Neuron (in vitro differentiated cells): ENCODE results near the gene CACNB2.

Experiments
- H2AFZ ChIP-seq: one replicate; pipeline ENCODE4 v1.6.1; 2013; ENCODE audit warnings: low read depth, mild to moderate bottlenecking, inconsistent platforms, low read length, moderate library complexity
- H3K27me3 ChIP-seq: one replicate; pipeline ENCODE4 v1.6.1; 2013; ENCODE audit warnings: low read length; ENCODE audit not compliant: insufficient read depth
- H3K36me3 ChIP-seq: one replicate; pipeline ENCODE4 v1.6.1; 2013; ENCODE audit warnings: low read length; ENCODE audit not compliant: insufficient read depth
- H3K4me1 ChIP-seq: one replicate; pipeline ENCODE4 v1.6.1; 2013; ENCODE audit warnings: low read length; ENCODE audit not compliant: insufficient read depth
- H3K4me3 ChIP-seq: 2 replicates; pipeline ENCODE4 v1.5.1; 2013; ENCODE audit warnings: mild to moderate bottlenecking, low read length, moderate library complexity
- H3K9me3 ChIP-seq: one replicate; pipeline ENCODE4 v1.6.1; 2013; ENCODE audit warnings: low read length

Gene CACNB2

DNA sequence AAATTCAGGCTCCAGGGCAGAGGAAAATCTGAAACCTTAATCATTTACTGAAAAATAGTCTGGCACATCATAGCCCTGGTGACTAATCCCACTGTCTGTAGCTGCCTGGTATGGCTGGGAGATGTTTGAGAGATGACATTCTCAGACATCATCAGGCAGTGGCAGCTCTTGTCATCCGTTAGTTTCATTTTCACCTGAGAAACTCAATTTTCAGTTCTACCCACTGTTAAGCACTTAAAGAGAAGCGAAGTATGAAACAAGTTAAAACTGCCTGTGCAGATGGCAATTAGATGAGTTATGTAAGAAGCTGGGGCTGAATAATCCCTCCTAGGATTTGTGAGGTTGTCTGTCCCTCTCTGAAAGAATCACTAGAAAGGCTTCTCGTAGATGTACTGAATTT lies 361.0 kb downstream of the CACNB2 start:
- no peak overlapping the region for H3K4me3 ChIP-seq

DNA sequence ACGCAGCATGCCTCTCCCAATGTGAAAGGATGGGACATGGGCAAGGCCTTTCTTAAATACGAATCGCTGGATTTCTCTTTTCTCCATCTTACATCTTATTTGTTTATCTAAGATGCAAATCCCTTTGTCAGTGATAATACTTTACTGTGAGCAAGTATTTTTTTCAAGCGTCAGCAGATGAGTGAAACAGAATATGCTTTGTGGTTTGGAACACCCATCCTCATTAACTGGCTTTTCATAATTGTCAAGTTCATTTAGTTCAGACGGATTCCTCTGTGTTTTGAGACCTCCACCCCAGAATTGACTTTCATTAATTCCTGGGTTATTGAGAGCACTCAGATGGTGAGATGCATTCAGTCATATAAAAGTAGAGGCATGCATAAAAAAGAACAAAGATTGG lies 361.4 kb downstream of the CACNB2 start:
- H3K27me3 ChIP-seq, result no peaks in the 10 kb centered on the region
- no peaks in the 10 kb centered on the region for H3K9me3 ChIP-seq
- peaks cover 4% of the 10 kb centered on the region for H3K4me1 ChIP-seq
- H2AFZ ChIP-seq, result no peak overlapping the region
- no peaks in the 10 kb centered on the region for H3K36me3 ChIP-seq
- no peak overlapping the region for H3K4me3 ChIP-seq

More for the DNA sequence above, 361.0 kb downstream of the CACNB2 start:
- Histone ChIP-seq H3K4me1 (peaks cover 4% of the 10 kb centered on the region), H3K27me3 (no peaks in the 10 kb centered on the region), H2AFZ (no peak overlapping the region), H3K9me3 (no peaks in the 10 kb centered on the region), H3K36me3 (no peaks in the 10 kb centered on the region)

DNA sequence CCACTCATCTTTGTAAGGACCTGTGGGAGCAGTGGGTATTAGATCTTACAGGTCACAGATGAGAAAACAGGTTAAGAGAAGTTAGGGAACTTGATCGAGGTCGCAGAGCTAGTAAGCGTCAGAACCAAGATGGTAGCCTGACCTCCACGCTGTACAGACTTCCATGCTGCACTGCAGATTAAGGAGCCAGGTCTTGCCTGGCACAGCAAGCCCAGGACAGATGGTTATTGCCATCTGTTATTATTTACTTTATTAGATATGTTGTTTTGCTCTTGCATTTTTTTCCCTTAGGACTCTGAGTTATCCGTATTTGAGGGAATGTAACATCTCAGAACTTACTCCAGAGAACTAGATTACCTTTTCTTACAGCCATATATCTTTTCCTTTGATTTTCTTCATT lies 363.9 kb downstream of the CACNB2 start:
- no peak overlapping the region for H2AFZ ChIP-seq
- H3K4me3 ChIP-seq, result no peak overlapping the region
- no peaks in the 10 kb centered on the region for H3K36me3 ChIP-seq
- H3K9me3 ChIP-seq, result no peaks in the 10 kb centered on the region
- no peaks in the 10 kb centered on the region for H3K4me1 ChIP-seq
- H3K27me3 ChIP-seq, result no peaks in the 10 kb centered on the region

DNA sequence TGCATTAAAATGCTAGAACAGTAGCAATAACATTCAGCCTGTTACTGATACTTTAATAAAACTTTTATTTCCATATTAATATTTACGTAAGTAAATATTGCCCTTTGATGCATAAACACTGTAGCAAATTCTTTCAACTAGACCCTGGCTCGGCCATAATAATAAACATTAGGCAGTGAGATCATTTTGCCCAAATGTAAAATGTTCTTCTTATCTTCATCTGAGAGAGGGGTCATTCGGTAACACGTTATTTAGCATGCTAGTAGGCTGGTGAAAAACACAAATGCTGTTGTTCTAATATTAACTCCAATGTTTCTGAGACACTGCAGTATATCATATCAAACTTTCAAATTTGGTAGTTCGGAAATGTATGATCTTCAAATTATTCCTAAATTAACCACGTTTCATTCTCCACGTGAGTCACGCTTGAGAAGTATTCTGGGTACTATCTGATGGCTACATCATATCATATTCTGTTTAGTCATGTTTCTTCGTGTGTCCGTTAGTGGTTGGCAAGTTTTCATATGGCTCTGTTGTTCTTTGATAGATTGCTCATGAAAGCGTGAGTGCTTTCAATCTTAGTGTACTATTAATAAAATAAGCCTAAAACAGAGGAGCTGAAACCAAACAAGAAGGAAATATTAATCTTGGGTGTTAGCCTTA lies 365.4 kb downstream of the CACNB2 start:
- no peaks in the 10 kb centered on the region for H3K36me3 ChIP-seq
- no peaks in the 10 kb centered on the region for H3K9me3 ChIP-seq
- H2AFZ ChIP-seq, result no peak overlapping the region
- H3K4me3 ChIP-seq, result no peak overlapping the region
- H3K4me1 ChIP-seq, result no peaks in the 10 kb centered on the region
- H3K27me3 ChIP-seq, result no peaks in the 10 kb centered on the region

DNA sequence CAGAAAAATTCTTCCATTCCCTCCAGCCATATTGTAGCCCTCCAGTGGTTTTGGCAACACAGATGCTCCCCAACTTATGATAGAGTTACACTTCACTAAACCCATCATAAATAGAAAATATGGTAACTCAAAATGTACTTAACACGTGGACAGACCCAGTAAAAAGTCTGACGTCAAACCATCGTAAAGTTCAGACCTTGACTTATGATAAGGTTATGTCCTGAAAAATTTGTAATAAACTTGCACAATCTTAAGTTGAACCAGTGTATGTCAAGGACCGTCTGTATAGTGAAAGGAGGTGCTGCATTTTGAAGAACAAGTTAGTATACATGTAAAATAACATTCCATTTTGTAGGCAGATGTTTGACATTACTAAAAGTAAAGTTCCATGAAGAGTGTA lies 368.4 kb downstream of the CACNB2 start:
- Histone ChIP-seq H2AFZ (no peak overlapping the region), H3K9me3 (no peaks in the 10 kb centered on the region), H3K36me3 (no peaks in the 10 kb centered on the region), H3K4me3 (no peak overlapping the region), H3K27me3 (no peaks in the 10 kb centered on the region), H3K4me1 (no peaks in the 10 kb centered on the region)

DNA sequence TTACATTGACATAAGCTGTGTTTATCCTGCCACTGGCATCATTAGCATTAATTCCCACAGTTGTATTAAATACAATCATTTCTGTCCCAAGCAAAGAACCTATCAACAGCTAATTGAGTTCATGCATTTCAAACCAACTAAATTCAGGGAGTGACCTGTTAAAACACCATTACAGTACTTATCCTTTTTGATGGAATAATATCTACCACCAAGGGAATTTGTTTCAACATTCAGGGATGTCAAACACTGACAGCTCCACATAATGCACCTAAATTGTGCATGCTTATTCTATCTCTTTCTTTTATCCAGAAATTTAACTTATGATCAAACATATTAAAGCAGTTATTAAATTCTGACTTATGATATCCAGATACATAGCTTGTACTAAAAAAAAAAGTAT lies 374.3 kb downstream of the CACNB2 start:
- Histone ChIP-seq H3K36me3 (no peaks in the 10 kb centered on the region), H3K4me3 (no peak overlapping the region)

DNA sequence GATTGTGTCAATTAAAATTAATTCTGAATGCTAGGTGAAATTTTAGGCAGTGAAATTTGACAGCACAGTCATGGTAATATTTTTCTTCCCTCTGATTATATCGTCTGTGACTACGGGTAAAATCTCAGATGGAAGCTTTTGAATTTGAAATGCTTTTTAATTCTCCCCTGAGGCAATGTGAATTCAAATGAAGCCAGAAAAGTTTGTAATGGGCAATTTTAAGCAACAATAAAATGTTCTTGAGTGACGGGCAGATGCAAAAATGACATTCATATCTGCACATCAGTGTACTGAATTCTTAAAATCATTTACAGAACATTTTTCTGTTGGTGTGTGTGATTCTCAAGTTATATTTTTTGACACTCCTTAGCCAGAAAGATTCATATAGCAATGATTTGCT lies 376.6 kb downstream of the CACNB2 start:
- Histone ChIP-seq H2AFZ (no peak overlapping the region), H3K4me1 (no peaks in the 10 kb centered on the region), H3K27me3 (no peaks in the 10 kb centered on the region), H3K36me3 (no peaks in the 10 kb centered on the region), H3K9me3 (no peaks in the 10 kb centered on the region), H3K4me3 (no peak overlapping the region)

More for the DNA sequence above, 374.3 kb downstream of the CACNB2 start:
- Histone ChIP-seq H3K9me3 (no peaks in the 10 kb centered on the region), H3K4me1 (no peaks in the 10 kb centered on the region), H3K27me3 (no peaks in the 10 kb centered on the region), H2AFZ (no peak overlapping the region)

DNA sequence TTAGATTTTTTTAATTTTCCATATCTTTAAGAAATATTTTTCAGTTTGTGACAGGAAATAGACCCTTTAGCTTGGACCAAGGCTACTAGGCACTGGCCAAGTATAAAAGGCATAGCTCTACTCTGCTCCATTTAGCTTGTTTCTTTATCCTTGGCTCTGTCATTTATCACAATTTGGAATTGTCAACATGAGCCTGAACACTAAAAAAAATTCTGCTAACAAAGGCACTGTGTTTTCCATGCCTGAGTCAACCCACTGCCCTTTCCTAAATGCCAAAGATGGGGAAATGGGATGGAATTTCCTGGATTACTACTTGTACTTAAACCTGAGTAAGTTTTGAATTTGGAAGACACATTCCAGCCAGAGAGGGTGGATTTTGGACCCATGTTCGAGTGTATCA lies 382.8 kb downstream of the CACNB2 start:
- Histone ChIP-seq H3K36me3 (no peaks in the 10 kb centered on the region), H3K9me3 (no peaks in the 10 kb centered on the region), H3K4me1 (no peaks in the 10 kb centered on the region), H3K4me3 (no peak overlapping the region), H2AFZ (no peak overlapping the region), H3K27me3 (no peaks in the 10 kb centered on the region)

DNA sequence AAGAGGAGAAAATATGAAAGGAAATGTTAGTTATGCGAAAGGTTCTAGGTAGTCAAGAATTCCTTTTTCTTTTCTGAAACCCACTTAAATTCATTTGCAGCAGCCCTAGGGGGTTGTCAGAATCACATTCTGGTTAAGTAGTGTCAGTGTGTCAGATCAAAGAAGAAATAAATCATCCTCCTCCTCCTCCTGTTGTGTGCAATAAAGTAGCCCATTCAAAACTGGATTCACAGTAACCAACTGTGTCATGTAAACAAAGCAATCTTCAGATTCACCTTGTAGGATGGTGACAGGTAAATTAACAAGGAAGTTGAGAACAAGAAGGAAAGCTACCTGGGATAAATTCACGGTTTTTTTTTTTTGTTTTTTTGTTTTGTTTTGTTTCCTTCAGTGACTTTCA lies 383.6 kb downstream of the CACNB2 start:
- Histone ChIP-seq H3K27me3 (no peaks in the 10 kb centered on the region), H3K36me3 (no peaks in the 10 kb centered on the region), H2AFZ (no peak overlapping the region), H3K4me3 (no peak overlapping the region), H3K4me1 (no peaks in the 10 kb centered on the region), H3K9me3 (no peaks in the 10 kb centered on the region)

DNA sequence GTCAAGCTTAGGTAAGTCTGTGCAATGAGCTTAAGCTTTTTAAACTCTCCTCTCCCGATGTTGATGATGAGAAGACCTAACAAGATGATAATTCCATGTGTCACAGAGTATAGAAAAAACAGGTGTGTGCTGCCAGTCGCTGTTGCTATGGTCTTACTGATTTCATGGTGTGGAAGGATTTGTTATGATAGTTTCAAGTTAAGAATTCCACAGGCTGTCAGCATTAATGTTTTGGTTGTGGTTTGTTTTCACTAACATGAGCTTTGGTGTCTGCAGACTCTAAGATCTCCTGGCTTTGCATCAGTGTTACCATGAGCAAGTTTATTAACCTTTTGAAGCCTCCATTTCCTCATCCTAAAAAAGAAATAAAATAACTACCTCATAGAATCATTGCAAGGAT lies 387.5 kb downstream of the CACNB2 start:
- H3K27me3 ChIP-seq, result no peaks in the 10 kb centered on the region
- no peak overlapping the region for H3K4me3 ChIP-seq
- H3K4me1 ChIP-seq, result no peaks in the 10 kb centered on the region
- H3K9me3 ChIP-seq, result peaks cover 5% of the 10 kb centered on the region
- H2AFZ ChIP-seq, result no peak overlapping the region
- no peaks in the 10 kb centered on the region for H3K36me3 ChIP-seq

DNA sequence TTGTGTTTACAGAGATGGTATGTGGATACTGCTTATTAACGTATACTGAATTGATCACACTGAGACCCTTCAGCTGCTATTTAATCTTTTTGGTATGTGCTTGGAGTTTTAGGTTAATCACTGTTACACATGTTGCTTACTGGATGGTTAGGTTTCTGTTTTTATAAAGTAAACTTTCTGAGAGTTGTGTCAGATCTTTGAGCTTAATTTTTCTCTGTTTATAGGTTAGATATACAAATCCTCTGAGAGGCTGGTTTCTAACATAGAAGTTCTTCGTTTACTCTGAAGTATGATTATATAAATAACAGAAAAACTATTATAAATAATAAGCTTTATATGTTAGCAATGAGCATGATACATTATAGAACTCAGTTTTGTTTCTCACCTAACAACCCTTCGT lies 388.1 kb downstream of the CACNB2 start:
- no peaks in the 10 kb centered on the region for H3K27me3 ChIP-seq
- H3K9me3 ChIP-seq, result peaks cover 5% of the 10 kb centered on the region
- H3K36me3 ChIP-seq, result no peaks in the 10 kb centered on the region
- H3K4me1 ChIP-seq, result no peaks in the 10 kb centered on the region
- H3K4me3 ChIP-seq, result no peak overlapping the region
- no peak overlapping the region for H2AFZ ChIP-seq

DNA sequence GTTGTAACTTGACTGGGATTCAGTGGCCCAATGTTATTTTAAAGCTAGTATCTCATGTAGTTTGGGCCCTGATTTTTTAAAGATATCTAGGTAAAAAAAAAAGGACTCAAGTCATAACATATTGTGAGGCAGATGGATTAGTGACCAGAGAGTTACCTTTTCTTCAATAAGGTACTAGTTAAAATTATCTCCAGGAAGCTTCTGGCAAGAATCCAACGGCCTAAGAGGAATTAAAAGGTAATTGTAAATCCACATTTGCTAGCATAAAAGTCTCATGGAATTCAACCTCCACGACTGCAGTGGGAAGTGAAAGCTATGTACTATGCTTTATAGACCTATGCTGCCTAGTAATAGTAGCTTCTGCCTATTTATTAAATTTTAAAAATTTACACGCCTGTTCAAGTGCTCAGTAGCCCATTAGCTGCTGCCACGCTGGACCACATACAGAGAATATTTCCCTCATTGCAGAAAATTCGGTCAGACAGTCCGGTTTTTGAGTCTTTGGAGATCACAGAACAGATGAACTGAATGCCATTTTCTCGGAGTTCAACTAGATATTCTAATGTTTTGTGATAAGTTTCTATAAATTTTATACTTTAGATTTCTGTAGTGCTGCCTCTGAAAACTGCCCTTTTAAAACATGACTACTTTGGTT lies 392.8 kb downstream of the CACNB2 start:
- Histone ChIP-seq H3K36me3 (peaks cover 2% of the 10 kb centered on the region), H3K4me3 (no peak overlapping the region), H3K27me3 (no peaks in the 10 kb centered on the region), H2AFZ (no peak overlapping the region), H3K9me3 (peaks cover 5% of the 10 kb centered on the region), H3K4me1 (no peaks in the 10 kb centered on the region)

DNA sequence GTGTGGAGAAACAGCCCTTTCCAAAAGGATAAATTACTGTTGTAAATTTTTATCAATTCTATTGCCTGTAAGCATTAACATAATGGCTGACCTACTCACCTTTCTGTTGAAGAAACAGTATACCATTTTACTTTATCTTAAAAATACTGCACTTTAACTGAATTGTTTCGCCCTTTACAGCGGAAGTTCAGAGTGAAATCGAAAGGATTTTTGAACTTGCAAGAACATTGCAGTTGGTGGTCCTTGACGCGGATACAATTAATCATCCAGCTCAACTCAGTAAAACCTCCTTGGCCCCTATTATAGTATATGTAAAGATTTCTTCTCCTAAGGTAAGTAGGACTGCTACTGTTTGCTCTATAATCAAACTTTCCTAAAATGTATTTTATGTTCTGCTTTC lies 393.7 kb downstream of the CACNB2 start:
- Histone ChIP-seq H3K27me3 (no peaks in the 10 kb centered on the region), H3K4me1 (no peaks in the 10 kb centered on the region), H3K36me3 (peaks cover 5% of the 10 kb centered on the region), H2AFZ (no peak overlapping the region), H3K4me3 (no peak overlapping the region), H3K9me3 (peaks cover 5% of the 10 kb centered on the region)

DNA sequence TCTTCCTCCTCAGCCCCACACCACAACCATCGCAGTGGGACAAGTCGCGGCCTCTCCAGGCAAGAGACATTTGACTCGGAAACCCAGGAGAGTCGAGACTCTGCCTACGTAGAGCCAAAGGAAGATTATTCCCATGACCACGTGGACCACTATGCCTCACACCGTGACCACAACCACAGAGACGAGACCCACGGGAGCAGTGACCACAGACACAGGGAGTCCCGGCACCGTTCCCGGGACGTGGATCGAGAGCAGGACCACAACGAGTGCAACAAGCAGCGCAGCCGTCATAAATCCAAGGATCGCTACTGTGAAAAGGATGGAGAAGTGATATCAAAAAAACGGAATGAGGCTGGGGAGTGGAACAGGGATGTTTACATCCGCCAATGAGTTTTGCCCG lies 399.1 kb downstream of the CACNB2 start:
- H3K4me1 ChIP-seq, result no peaks in the 10 kb centered on the region
- no peaks in the 10 kb centered on the region for H3K9me3 ChIP-seq
- no peaks in the 10 kb centered on the region for H3K27me3 ChIP-seq
- H3K4me3 ChIP-seq, result no peak overlapping the region
- no peak overlapping the region for H2AFZ ChIP-seq
- H3K36me3 ChIP-seq, result peaks cover 25% of the 10 kb centered on the region
